PFSK-1 (cell line): ENCODE measurements around the gene MMP15.

Experiments
- POLR2AphosphoS5 ChIP-seq: IDR thresholded peaks from 2 replicates; pipeline ENCODE4 v1.6.1; 2012; ENCODE audit warnings: low read depth, mild to moderate bottlenecking, control low read depth, low read length, moderate library complexity
- REST ChIP-seq, 2 experiments: IDR thresholded peaks; 2 replicates each; pipeline versions ENCODE4 v1.6.1 to v1.8.0; 2011 to 2012; ENCODE audit warnings: low read depth in 2 of 2, low read length in 2 of 2, control low read depth in 1 of 2, inconsistent platforms in 1 of 2, mild to moderate bottlenecking in 1 of 2, moderate library complexity in 1 of 2; ENCODE audit not compliant: insufficient read depth in 1 of 2

DNA sequence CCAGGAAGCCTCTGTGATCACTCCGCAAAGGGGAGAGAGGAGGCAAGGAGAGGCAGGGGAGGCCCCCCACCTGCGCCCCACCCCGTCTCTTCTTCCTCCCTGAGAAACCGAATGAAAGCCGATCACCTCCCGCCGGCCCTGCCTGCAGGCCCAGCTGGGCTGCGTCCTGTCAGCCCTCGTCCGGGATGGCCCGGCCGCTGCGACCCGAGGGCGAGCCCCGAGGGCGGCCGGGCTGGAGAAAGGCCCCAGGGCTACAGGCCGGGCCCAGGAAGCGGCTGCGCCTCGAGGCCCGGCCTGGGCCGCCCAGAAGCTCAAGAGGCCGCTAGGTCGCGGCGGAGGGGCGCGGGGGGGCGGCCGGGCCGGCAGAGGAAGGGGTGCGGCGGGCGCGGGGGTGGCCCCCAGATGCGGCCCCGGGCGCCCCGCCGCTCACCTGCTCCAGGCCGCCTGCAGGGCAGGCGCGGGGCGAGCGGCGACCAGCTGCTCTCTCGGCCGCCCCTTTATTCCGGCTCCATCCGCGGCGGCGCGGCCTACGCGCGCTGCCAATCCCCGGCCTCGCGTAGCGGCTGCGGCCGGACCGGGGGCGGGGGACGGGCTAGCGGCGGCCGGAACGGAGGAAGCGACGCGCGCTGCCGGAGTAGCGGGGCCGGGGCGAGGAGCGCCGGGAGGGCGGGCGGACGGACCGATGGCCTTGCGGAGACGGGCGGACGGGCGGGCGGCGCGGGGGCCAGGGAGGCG lies 25.4 kb upstream of the MMP15 start, which contains the start of gene ZNF319:
- TF ChIP-seq POLR2AphosphoS5 (no peak), REST (IDR thresholded peaks at IDR 0.05; ENCODE audit: insufficient read depth in 1 of 2, low read depth in 2 of 2, low read length in 2 of 2) (no peak)
